ENCODE results near the gene ZNF775. TPM values are rescaled to one million over a fixed set of nuclear protein-coding genes. Genes with fewer than 3 reads are reported as not detected.

ZNF775 gene
- total RNA-seq, 4 donors from 2014 or later, result 0.72 to 4.4 (median 1.4) TPM

- ATAC-seq (ENCODE audit: low FRiP score), result peak; percentile 26
- TF ChIP-seq CTCF (IDR thresholded peaks at IDR 0.05), result no peak
- no peak for DNase-seq (ENCODE audit: low spot score)
Measured at GRCh38 chr7:150335108-150335773, 43.9 kb upstream of the ZNF775 start.

- ATAC-seq (ENCODE audit: low FRiP score) (no peak), DNase-seq (ENCODE audit: low spot score) (no peak)
- TF ChIP-seq CTCF (IDR thresholded peaks at IDR 0.05), result no peak
Measured at GRCh38 chr7:150335774-150336112, 43.4 kb upstream of the ZNF775 start.

GRCh38 chr7:150336746-150337145 is 42.4 kb upstream of the ZNF775 start:
- DNase-seq (ENCODE audit: low spot score) (no peak), ATAC-seq (ENCODE audit: low FRiP score) (no peak)
- no peak for TF ChIP-seq CTCF (IDR thresholded peaks at IDR 0.05)

- no peak for TF ChIP-seq CTCF (IDR thresholded peaks at IDR 0.05)
- DNase-seq (ENCODE audit: low spot score) (no peak), ATAC-seq (ENCODE audit: low FRiP score) (no peak)
Measured at GRCh38 chr7:150337179-150337578, 42.0 kb upstream of the ZNF775 start.

GRCh38 chr7:150337659-150338081 is 41.5 kb upstream of the ZNF775 start:
- DNase-seq (ENCODE audit: low spot score), result no peak
- no peak for ATAC-seq (ENCODE audit: low FRiP score)
- TF ChIP-seq CTCF (IDR thresholded peaks at IDR 0.05), result no peak

- no peak for ATAC-seq (ENCODE audit: low FRiP score)
- TF ChIP-seq CTCF (IDR thresholded peaks at IDR 0.05), result no peak
- DNase-seq (ENCODE audit: low spot score), result no peak
Measured at GRCh38 chr7:150338166-150338829, 40.8 kb upstream of the ZNF775 start.

GRCh38 chr7:150339409-150339809 is 39.7 kb upstream of the ZNF775 start:
- ATAC-seq (ENCODE audit: low FRiP score) (no peak), DNase-seq (ENCODE audit: low spot score) (no peak)
- TF ChIP-seq CTCF (IDR thresholded peaks at IDR 0.05), result no peak
